Activated CD8-positive, alpha-beta T cell treated with anti-CD3 and anti-CD28 coated beads for 36 hours (primary cell): ENCODE measurements around the gene DTNBP1. TPM values are rescaled to one million over a fixed set of nuclear protein-coding genes. Genes with fewer than 3 reads are reported as not detected.

Experiments
- ATAC-seq: fragments of 200-7000 bp; cut with Tn5 transposase; one replicate; pipeline ENCODE4 v1.10.0; 2021; ENCODE audit warnings: mild to moderate bottlenecking, moderate library complexity
- CTCF ChIA-PET: fragments of 350-600 bp; sonication (Branson Sonifier 250); formaldehyde crosslinking; loops from one replicate; lab custom pipeline; 2021; ENCODE audit warnings: antibody characterized with exemption; lab: Charles Lee
- POLR2A ChIA-PET: fragments of 350-600 bp; sonication (Branson Sonifier 250); formaldehyde crosslinking; loops from one replicate; lab custom pipeline; 2021; ENCODE audit warnings: antibody characterized with exemption; lab: Charles Lee
- DNase-seq: peaks from one replicate; pipeline ENCODE4 v3.0.0-alpha.2; 2020
- H3K27ac Mint-ChIP-seq: one replicate; pipeline ENCODE4 v1.8.0; 2021; ENCODE audit warnings: mild to moderate bottlenecking, mixed read lengths
- H3K27me3 Mint-ChIP-seq: one replicate; pipeline ENCODE4 v1.8.0; 2021; ENCODE audit warnings: mixed read lengths
- H3K36me3 Mint-ChIP-seq: one replicate; pipeline ENCODE4 v1.8.0; 2021; ENCODE audit warnings: low read depth, mixed read lengths
- H3K4me1 Mint-ChIP-seq: one replicate; pipeline ENCODE4 v1.8.0; 2021; ENCODE audit warnings: low read depth, mixed read lengths
- H3K4me3 Mint-ChIP-seq: one replicate; pipeline ENCODE4 v1.8.0; 2021; ENCODE audit warnings: mild to moderate bottlenecking, moderate library complexity, mixed read lengths
- H3K9me3 Mint-ChIP-seq: one replicate; pipeline ENCODE4 v1.8.0; 2021; ENCODE audit warnings: mixed read lengths
- intact Hi-C: fragments of 100-400 bp; cut with micrococcal nuclease; formaldehyde crosslinking; loops from one replicate; pipeline ENCODE4 v1.10.0; 2022
- total RNA-seq, 2 experiments: library from RNA; stranded (reverse); gene quantifications; one replicate each; pipeline ENCODE4 v1.2.3, GENCODE V29; 2021
- TF ChIP-seq, protein P1 (sequence below): fragments of 200-600 bp; IDR thresholded peaks from one replicate; pipeline ENCODE4 v1.8.0; 2022; ENCODE audit warnings: antibody characterized with exemption, mild to moderate bottlenecking

Gene DTNBP1
- total RNA-seq, 2 experiments from 2014 or later, result 12.6 to 14.6 TPM

DNA sequence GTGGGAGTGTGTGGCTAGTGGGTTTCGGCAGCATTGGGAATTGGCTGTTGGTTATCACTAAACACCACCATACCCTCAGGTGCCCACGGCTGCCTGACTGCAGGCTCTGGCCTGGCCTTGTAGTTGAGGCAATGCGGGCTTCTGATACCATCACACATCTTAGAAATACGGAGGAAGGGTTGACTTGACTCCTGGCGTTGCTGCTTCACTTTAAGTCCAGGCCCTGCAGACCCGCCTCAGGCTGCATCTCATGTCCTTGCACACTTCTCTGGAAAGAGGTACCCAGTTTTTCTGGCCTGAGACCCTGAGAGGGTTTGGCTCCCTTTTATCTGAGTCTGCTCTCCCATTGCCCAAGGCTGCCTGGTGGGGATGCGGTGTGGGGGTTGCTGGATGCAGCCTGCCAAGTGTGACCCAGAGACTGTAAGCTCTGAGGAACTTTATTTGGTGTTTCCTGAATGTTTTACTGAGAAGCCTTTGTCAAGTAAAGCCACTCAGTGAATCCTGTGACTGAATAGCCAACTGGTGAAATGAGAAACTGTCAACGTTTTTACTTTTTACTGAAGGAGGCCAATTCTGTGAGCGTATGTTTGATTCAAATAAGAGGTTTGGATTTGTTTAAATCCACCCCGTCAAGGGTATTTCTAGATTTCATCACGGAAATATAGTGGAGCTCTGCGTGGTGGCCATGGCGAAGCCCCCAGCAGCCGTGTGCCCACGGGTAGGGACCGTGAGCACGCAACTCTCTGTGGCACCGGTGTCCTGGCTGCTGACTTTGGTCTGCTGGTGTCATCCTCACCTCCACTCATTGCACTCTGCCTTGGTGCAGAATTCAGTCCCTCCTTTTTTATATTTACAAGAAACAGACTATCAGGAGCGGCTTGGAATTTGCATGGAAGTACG lies 160.1 kb downstream of the DTNBP1 start:
- CTCF ChIA-PET, result no interaction called here
- H3K36me3 Mint-ChIP-seq, result peaks cover 34% of the 10 kb centered on the region

DNA sequence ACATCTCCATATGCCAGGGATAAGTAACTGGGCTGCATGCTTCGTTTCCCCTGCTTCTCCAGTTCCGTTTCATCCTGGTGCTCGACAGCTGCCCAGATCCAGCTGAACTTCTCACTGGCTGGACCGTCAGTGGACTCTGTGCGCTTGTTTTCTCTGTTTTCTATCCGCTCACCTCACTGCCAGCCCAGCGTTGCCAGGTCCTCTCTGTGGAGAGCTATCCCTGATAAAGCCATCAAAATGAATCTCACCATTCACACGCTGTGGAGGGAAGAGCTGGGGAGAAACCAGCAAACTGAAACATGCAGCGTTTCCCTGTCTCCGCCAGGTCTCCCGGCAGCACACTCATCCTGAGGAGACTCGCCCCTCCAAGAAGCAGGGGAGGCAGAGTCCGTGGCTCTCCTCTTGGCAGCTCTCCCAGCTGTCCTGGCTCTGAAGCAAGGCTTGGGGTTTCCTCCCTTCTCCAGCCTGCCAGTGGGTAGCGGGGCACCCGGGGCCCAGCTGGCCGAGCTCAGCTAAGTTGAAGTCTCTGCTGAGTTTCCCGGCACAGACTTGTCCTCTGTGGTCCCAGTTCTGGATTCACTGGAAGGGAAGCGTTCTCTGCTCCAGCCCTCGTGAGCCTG lies 160.9 kb downstream of the DTNBP1 start:
- no peaks in the 10 kb centered on the region for H3K9me3 Mint-ChIP-seq
- DNase-seq, result no peak
- ChIA-PET CTCF (no interaction called here), POLR2A (no interaction called here)
- intact Hi-C loops, result no loop called here
- H3K36me3 Mint-ChIP-seq, result peaks cover 34% of the 10 kb centered on the region
- TF ChIP-seq, protein P1, sequence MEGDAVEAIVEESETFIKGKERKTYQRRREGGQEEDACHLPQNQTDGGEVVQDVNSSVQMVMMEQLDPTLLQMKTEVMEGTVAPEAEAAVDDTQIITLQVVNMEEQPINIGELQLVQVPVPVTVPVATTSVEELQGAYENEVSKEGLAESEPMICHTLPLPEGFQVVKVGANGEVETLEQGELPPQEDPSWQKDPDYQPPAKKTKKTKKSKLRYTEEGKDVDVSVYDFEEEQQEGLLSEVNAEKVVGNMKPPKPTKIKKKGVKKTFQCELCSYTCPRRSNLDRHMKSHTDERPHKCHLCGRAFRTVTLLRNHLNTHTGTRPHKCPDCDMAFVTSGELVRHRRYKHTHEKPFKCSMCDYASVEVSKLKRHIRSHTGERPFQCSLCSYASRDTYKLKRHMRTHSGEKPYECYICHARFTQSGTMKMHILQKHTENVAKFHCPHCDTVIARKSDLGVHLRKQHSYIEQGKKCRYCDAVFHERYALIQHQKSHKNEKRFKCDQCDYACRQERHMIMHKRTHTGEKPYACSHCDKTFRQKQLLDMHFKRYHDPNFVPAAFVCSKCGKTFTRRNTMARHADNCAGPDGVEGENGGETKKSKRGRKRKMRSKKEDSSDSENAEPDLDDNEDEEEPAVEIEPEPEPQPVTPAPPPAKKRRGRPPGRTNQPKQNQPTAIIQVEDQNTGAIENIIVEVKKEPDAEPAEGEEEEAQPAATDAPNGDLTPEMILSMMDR, result no peak
- H3K4me3 Mint-ChIP-seq, result no peak overlapping the region
- no peak for ATAC-seq
- H3K4me1 Mint-ChIP-seq, result peaks cover 2% of the 10 kb centered on the region
- no peak overlapping the region for H3K27ac Mint-ChIP-seq
- H3K27me3 Mint-ChIP-seq, result no peaks in the 10 kb centered on the region

More for the DNA sequence above, 160.1 kb downstream of the DTNBP1 start:
- TF ChIP-seq, protein P1, result no peak
- no peak overlapping the region for H3K4me3 Mint-ChIP-seq
- H3K9me3 Mint-ChIP-seq, result no peaks in the 10 kb centered on the region
- H3K27ac Mint-ChIP-seq, result no peak overlapping the region
- intact Hi-C loops, result no loop called here
- POLR2A ChIA-PET, result no interaction called here
- ATAC-seq, result no peak
- H3K4me1 Mint-ChIP-seq, result peaks cover 2% of the 10 kb centered on the region
- no peaks in the 10 kb centered on the region for H3K27me3 Mint-ChIP-seq
- DNase-seq, result no peak

DNA sequence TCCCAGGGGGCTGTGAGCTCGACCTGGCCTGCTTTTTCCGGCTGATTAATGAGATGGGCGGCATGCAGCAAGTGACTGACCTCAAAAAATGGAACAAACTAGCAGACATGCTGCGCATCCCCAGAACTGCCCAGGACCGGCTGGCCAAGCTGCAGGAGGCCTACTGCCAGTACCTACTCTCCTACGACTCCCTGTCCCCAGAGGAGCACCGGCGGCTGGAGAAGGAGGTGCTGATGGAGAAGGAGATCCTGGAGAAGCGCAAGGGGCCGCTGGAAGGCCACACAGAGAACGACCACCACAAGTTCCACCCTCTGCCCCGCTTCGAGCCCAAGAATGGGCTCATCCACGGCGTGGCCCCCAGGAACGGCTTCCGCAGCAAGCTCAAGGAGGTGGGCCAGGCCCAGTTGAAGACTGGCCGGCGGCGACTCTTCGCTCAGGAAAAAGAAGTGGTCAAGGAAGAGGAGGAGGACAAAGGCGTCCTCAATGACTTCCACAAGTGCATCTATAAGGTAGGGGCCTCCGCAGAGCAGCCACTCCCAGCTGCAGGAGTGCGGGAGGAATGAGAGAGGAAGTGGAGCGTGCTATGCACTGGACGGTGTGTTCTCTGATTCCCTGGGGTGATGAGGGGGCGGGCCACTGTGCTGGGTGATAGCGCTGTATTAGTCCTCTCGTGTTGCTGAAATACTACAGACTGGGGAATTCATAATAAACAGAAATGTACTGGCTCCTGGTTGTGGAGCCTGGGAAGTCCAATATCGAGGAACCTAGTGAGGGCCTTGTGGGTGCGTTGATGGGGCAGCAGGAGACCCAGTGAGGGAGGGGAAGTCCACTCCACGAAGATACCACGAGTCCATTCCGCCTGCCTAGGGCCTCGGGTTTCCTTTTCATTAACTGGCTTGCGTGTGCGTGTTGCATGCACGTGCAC lies 161.7 kb downstream of the DTNBP1 start:
- Mint-ChIP-seq H3K4me1 (peaks cover 2% of the 10 kb centered on the region), H3K4me3 (no peak overlapping the region), H3K36me3 (peaks cover 27% of the 10 kb centered on the region), H3K27ac (no peak overlapping the region), H3K27me3 (no peaks in the 10 kb centered on the region), H3K9me3 (no peaks in the 10 kb centered on the region)
- intact Hi-C loops, result no loop called here
- DNase-seq (no peak), ATAC-seq (no peak)
- POLR2A ChIA-PET, result no interaction called here
- TF ChIP-seq, protein P1, result no peak
- CTCF ChIA-PET, result no interaction called here

DNA sequence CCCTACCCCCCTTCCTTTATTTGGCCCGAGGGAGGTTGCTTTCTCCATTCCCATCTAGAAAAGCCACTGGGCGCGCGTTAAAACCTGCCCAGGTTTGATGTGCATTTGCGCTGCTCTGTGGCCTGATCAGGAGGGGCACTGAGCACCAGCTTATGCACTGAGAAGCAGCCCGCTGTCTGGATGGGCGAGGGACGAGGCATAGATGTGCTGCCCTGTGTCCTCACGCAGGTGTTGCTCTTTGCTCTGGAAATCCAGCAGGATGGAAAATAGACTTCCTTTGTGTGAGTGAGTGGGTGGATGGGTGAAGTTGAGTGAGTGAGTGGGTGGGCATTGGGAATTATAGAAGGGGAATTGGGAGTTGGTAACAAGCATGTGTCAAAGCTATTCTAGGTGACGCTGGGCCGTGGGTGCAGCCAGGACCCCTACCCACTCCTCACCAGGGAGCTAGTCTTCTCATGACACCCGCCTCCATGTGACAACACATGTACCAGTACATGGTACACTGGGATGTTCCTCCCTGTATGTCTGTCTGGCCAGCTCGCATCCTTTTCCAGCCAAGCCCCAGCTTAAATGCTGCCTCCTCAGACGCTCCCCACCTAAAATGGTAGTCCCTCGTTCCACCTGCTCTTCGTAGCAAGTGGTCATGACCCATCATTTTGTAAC lies 162.6 kb downstream of the DTNBP1 start:
- ATAC-seq, result no peak
- H3K9me3 Mint-ChIP-seq, result no peaks in the 10 kb centered on the region
- TF ChIP-seq, protein P1, result no peak
- no peak for DNase-seq
- H3K36me3 Mint-ChIP-seq, result peaks cover 35% of the 10 kb centered on the region
- peaks cover 4% of the 10 kb centered on the region for H3K4me1 Mint-ChIP-seq
- H3K27me3 Mint-ChIP-seq, result no peaks in the 10 kb centered on the region
- no peak overlapping the region for H3K4me3 Mint-ChIP-seq
- intact Hi-C loops, result no loop called here
- no peak overlapping the region for H3K27ac Mint-ChIP-seq
- POLR2A ChIA-PET, result no interaction called here
- CTCF ChIA-PET, result no interaction called here
